GM13977 (cell line): ENCODE measurements around the gene COPS6.

Experiments used
- DNase-seq: peaks from one replicate; pipeline ENCODE4 v3.0.0; 2012; ENCODE audit warnings: low spot score
- in situ Hi-C: fragments of 300-500 bp; cut with MboI; formaldehyde crosslinking; loops from one replicate; pipeline ENCODE4 v1.12.0; 2022; ENCODE audit warnings: low sequenced_read_pairs, low pct_unique_long_range_greater_than_20kb, mixed read lengths, inconsistent platforms; ENCODE audit not compliant: unreplicated experiment
- TF ChIP-seq, protein P1 (sequence below): IDR thresholded peaks from 2 replicates; pipeline ENCODE4 v1.5.1; 2012; ENCODE audit warnings: mild to moderate bottlenecking, control low read depth; ENCODE audit not compliant: insufficient read depth; ENCODE audit errors: extremely low read depth, missing control alignments

COPS6 gene

DNA sequence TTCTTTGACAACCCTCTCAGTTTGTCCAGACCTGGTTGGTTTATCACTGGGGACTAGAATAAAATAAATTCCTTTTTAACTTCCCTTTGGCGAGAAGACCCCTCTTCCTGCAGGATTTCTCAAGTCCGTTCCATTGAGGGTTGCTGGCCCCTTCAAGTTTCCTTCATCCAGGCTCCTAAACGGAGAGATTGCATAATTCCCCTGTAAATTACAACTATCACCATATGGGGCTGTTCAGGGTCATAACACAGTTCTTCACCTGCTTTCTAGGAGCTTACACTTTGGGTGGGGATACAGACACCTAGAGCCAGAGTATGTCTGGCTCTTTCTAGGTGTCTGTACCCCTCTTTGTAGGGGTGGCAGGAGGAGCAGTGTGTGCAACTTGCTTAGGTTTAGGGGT, 3.3 kb upstream of the COPS6 start:
- in situ Hi-C loops = no loop called here
- TF ChIP-seq, protein P1, sequence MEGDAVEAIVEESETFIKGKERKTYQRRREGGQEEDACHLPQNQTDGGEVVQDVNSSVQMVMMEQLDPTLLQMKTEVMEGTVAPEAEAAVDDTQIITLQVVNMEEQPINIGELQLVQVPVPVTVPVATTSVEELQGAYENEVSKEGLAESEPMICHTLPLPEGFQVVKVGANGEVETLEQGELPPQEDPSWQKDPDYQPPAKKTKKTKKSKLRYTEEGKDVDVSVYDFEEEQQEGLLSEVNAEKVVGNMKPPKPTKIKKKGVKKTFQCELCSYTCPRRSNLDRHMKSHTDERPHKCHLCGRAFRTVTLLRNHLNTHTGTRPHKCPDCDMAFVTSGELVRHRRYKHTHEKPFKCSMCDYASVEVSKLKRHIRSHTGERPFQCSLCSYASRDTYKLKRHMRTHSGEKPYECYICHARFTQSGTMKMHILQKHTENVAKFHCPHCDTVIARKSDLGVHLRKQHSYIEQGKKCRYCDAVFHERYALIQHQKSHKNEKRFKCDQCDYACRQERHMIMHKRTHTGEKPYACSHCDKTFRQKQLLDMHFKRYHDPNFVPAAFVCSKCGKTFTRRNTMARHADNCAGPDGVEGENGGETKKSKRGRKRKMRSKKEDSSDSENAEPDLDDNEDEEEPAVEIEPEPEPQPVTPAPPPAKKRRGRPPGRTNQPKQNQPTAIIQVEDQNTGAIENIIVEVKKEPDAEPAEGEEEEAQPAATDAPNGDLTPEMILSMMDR = no peak
- no peak for DNase-seq

DNA sequence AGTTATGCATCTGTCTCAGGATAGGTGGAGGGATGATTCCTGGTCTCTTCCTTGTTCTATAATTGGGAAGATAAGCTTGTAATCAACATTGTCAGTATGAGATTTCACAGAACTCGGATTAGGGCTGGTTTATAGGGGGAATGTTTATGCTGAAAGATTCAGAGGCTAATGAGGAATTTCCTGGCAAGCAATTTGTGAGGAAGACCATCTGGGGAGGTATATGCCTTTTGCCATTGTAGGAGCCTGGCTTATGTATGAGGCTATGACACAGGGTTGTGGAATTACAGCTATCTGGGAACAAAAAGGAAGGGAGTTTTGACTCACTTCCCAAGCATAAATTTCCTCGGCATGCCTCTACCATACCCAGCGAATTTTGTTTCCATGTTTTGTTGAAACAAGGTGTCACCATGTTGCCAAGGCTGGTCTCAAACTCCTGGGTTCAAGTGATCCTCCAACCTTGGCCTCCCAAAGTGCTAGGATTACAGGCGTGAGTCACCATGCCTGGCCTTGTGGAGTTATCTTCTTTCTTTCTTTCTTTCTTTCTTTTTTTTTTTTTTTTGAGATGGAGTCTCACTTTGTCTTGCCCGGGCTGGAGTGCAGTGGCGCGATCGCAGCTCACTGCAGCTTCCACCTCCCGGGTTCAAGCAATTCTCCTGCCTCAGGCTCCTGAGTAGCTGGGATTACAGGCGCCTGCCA, 1.6 kb upstream of the COPS6 start:
- DNase-seq = no peak

DNA sequence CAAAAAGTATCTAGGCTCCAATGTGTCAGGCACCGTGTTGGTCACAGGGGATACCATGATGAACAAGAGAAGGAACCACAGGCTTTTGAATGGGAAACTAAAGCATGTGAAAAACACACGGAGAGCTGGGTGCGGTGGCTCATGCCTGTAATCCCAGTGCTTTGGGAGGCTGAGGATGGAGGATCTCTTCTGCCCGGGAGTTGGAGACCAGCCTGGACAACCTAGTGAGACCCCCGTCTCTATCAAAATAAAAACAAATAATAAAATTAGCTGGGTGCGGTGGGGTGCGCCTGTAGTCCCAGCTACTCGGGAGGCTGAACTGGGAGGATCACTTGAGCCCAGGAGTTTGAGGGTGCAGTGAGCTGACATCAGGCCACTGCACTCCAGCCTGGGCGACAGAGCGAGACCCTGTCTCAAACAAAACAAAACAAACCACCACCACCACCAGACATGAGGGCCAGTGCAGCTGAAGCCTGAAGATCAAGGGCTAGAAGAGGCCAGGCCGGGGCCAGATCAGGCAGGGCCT, 611 bp upstream of the COPS6 start:
- DNase-seq = no peak
- in situ Hi-C loops = no loop called here
- TF ChIP-seq, protein P1 = no peak

More for the DNA sequence above, 1.6 kb upstream of the COPS6 start:
- in situ Hi-C loops = no loop called here
- TF ChIP-seq, protein P1 = no peak

DNA sequence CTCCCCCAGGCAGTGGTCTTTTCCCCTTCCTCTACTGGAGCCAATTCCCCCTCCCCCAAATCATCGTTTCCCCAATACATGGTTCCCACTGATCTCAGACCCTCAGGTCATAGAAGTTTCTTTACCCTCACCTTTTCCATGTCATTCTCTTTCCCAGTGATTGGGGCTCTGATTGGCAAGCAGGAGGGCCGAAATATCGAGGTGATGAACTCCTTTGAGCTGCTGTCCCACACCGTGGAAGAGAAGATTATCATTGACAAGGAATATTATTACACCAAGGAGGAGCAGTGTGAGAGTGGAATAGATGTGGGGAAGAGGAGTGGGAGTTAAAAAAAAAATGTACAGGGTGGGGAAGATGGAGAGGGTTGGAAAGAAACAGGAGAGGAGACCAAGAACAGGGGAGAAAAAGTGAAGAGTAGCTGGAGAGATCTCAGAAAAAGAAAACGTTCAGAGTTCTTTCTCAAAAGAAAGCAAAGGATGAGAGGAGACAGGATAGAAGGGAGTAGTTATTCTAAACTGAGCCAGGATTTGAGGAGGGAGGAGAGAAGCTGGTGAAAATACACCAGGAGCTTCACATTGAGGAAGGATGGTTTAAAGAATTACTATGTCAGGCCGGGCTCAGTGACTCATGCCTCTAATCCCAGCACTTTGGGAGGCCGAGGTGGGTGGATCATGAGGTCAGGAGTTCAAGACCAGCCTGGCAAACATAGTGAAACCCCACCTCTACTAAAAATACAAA, 858 bp downstream of the COPS6 start:
- DNase-seq = no peak
- in situ Hi-C loops = no loop called here
- TF ChIP-seq, protein P1 = no peak

DNA sequence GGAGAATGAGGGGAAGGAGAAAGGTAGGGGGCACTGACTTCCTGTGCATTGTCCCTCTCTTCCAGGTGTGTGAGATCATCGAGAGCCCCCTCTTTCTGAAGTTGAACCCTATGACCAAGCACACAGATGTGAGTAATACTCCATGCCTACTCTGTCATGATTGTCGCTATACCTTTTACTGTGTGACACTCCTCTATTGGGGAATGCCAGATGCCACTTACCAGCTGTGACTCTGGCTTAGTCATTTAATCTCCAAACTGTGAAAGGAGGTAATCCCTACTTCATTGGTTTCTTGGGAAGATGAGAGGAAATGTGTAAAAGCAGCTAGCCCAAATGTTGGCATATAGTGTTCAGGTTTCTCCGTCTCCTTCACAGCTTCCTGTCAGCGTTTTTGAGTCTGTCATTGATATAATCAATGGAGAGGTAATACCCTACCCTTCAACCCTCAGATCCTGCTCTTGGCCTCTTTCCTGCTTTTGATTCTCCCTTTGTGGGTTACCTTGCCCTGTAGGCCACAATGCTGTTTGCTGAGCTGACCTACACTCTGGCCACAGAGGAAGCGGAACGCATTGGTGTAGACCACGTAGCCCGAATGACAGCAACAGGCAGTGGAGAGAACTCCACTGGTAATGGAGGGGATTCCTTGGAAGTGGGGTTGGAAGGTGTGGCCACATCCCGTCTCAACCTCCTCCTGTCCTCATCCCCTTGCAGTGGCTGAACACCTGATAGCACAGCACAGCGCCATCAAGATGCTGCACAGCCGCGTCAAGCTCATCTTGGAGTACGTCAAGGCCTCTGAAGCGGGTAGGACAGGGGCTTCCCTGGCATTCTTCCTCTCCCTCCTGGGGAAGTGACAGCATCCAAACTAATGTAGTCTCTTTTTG, 2.0 kb downstream of the COPS6 start:
- in situ Hi-C loops = no loop called here
- DNase-seq = no peak
- TF ChIP-seq, protein P1 = no peak
